ENCODE results near the gene DAB2IP.

- TF ChIP-seq CTCF (IDR thresholded peaks at IDR 0.05) (no peak), USF2 (CRISPR knock-in tag; IDR thresholded peaks at IDR 0.05) (no peak), FOXK1 (CRISPR knock-in tag; IDR thresholded peaks at IDR 0.05) (no peak), ARID4B (CRISPR knock-in tag; IDR thresholded peaks at IDR 0.05; ENCODE audit: borderline replicate concordance) (no peak), MXD4 (CRISPR knock-in tag; IDR thresholded peaks at IDR 0.05; ENCODE audit: borderline replicate concordance) (no peak), ZNF232 (CRISPR knock-in tag; IDR thresholded peaks at IDR 0.05) (no peak), NFYB (CRISPR knock-in tag; conservative IDR thresholded peaks at IDR 0.05; ENCODE audit: low read depth) (no peak), FOXP4 (CRISPR knock-in tag; IDR thresholded peaks at IDR 0.05) (no peak), IRF2 (CRISPR knock-in tag; IDR thresholded peaks at IDR 0.05; ENCODE audit: borderline replicate concordance, low read depth) (no peak), ESRRA (CRISPR knock-in tag; IDR thresholded peaks at IDR 0.05; ENCODE audit: borderline replicate concordance) (no peak), JUN (CRISPR knock-in tag; IDR thresholded peaks at IDR 0.05) (no peak), USF1 (CRISPR knock-in tag; IDR thresholded peaks at IDR 0.05) (no peak), ZNF281 (CRISPR knock-in tag; IDR thresholded peaks at IDR 0.05) (no peak)
These were observed 122.7 kb downstream of the DAB2IP start for GRCh38 chr9:121773954-121774714.
